HCT116 (cell line): Measurements from ENCODE around the gene ACYP1. TPM values are rescaled to one million over a fixed set of nuclear protein-coding genes. Genes with fewer than 3 reads are reported as not detected.

ENCODE experiments used
- ATAC-seq: fragments of 200-7000 bp; cut with Tn5 transposase; 2 replicates; pipeline ENCODE4 v1.9.1; 2020; ENCODE audit warnings: mild to moderate bottlenecking, moderate library complexity
- BruUV-seq: library from RNA; stranded (reverse); fragments of 400-500 nt; replicated peaks from 2 replicates; lab custom pipeline; 2021; lab: Mats Ljungman, UMichigan
- CTCF ChIA-PET: fragments of 300-600 bp; sonication (Branson Sonifier 250); formaldehyde crosslinking; loops from one replicate; lab custom pipeline; 2021; ENCODE audit warnings: antibody characterized with exemption; lab: Charles Lee
- POLR2A ChIA-PET: fragments of 300-600, 350-600 bp; sonication (Branson Sonifier 250); formaldehyde crosslinking; loops from one replicate; lab custom pipeline; 2021; ENCODE audit warnings: antibody characterized with exemption; lab: Charles Lee
- RAD21 ChIA-PET, 2 experiments: fragments of 300-600 bp; sonication (Branson Sonifier 250); formaldehyde crosslinking; loops; one replicate each; lab custom pipeline; 2023; ENCODE audit warnings: low total read pairs in 2 of 2; ENCODE audit not compliant: uncharacterized antibody in 2 of 2, unreplicated experiment in 2 of 2, low non-redundant PET in 1 of 2; lab: Charles Lee
- DNase-seq: peaks from one replicate; pipeline ENCODE4 v3.0.0-alpha.2; 2010; ENCODE audit warnings: low read depth, low spot score
- H2AFZ ChIP-seq: fragments of 200-600 bp; shearing (Covaris generic), sonication (generic); 2 replicates; pipeline ENCODE4 v1.6.1; 2017; ENCODE audit warnings: low read depth, mixed run types, mixed read lengths, antibody characterized with exemption, low read length; ENCODE audit not compliant: poor library complexity, severe bottlenecking
- H3K27ac ChIP-seq: 2 replicates; pipeline ENCODE4 v1.5.1; 2012; ENCODE audit warnings: low read depth, low read length
- H3K27me3 ChIP-seq: fragments of 200-600 bp; sonication (generic); 2 replicates; pipeline ENCODE4 v1.6.1; 2016; ENCODE audit warnings: mixed run types, low read length, mixed read lengths; ENCODE audit not compliant: insufficient read depth
- H3K36me3 ChIP-seq, 2 experiments: fragments of 200-500 bp in 1 of 2; fragments of 200-600 bp in 1 of 2; sonication (Bioruptor generic) in 1 of 2; sonication (generic) in 1 of 2; 2 replicates each; pipeline versions ENCODE4 v1.5.1 to v1.6.1; 2014 to 2016; ENCODE audit warnings: low read length in 2 of 2, inconsistent platforms in 1 of 2, mixed read lengths in 1 of 2, mixed run types in 1 of 2; ENCODE audit not compliant: insufficient read depth in 2 of 2, control insufficient read depth in 1 of 2
- H3K4me1 ChIP-seq, 2 experiments: fragments of 200-600 bp in 1 of 2; sonication (generic) in 1 of 2; 2 replicates each; pipeline versions ENCODE4 v1.5.1 to v1.6.1; 2012 to 2017; ENCODE audit warnings: low read length in 2 of 2, inconsistent platforms in 1 of 2, mild to moderate bottlenecking in 1 of 2, mixed read lengths in 1 of 2, mixed run types in 1 of 2, moderate library complexity in 1 of 2; ENCODE audit not compliant: insufficient read depth in 2 of 2, control insufficient read depth in 1 of 2
- H3K4me2 ChIP-seq: fragments of 200-600 bp; sonication (generic); 2 replicates; pipeline ENCODE4 v1.6.1; 2017; ENCODE audit warnings: mixed run types, low read length, mixed read lengths
- H3K4me3 ChIP-seq, 2 experiments: fragments of 200-600 bp in 1 of 2; sonication (generic) in 1 of 2; replicated peaks in 1 of 2; 2 replicates each; pipeline ENCODE4 v1.5.1; 2011 to 2016; ENCODE audit warnings: low read length in 2 of 2, control low read depth in 1 of 2, low read depth in 1 of 2, mild to moderate bottlenecking in 1 of 2, mixed read lengths in 1 of 2, mixed run types in 1 of 2
- H3K79me2 ChIP-seq: fragments of 200-600 bp; sonication (generic); 2 replicates; pipeline ENCODE4 v1.6.1; 2017; ENCODE audit warnings: mild to moderate bottlenecking, mixed run types, low read length, moderate library complexity, mixed read lengths; ENCODE audit not compliant: insufficient read depth
- H3K9ac ChIP-seq: fragments of 200-600 bp; sonication (generic); 2 replicates; pipeline ENCODE4 v1.6.1; 2016; ENCODE audit warnings: low read length, mixed read lengths
- H3K9me2 ChIP-seq: fragments of 200-600 bp; sonication (generic), shearing (Covaris generic); 2 replicates; pipeline ENCODE4 v1.6.1; 2017; ENCODE audit warnings: mixed run types, mild to moderate bottlenecking, moderate library complexity; ENCODE audit not compliant: insufficient read depth
- H3K9me3 ChIP-seq, 2 experiments: fragments of 200-500 bp in 1 of 2; fragments of 200-600 bp in 1 of 2; sonication (Bioruptor generic) in 1 of 2; sonication (generic) in 1 of 2; 2 replicates each; pipeline ENCODE4 v1.6.1; 2014 to 2017; ENCODE audit warnings: low read length in 2 of 2, mixed read lengths in 2 of 2, inconsistent platforms in 1 of 2, low read depth in 1 of 2, mild to moderate bottlenecking in 1 of 2, mixed run types in 1 of 2, moderate library complexity in 1 of 2; ENCODE audit not compliant: control insufficient read depth in 1 of 2, insufficient read depth in 1 of 2
- H4K20me1 ChIP-seq: fragments of 200-600 bp; sonication (generic), shearing (Covaris generic); 2 replicates; pipeline ENCODE4 v1.6.1; 2017; ENCODE audit warnings: mixed run types, mild to moderate bottlenecking, moderate library complexity; ENCODE audit not compliant: insufficient read depth
- CEBPB ChIP-seq: IDR thresholded peaks from 2 replicates; pipeline ENCODE4 v1.6.1; 2012; ENCODE audit warnings: low read depth
- EGR1 ChIP-seq: IDR thresholded peaks from 2 replicates; pipeline ENCODE4 v1.6.1; 2012; ENCODE audit warnings: low read depth
- ELF1 ChIP-seq: IDR thresholded peaks from 2 replicates; pipeline ENCODE4 v1.6.1; 2012; ENCODE audit warnings: low read depth, borderline replicate concordance
- EZH2 ChIP-seq: fragments of 200-600 bp; sonication (generic); IDR thresholded peaks from 2 replicates; pipeline ENCODE4 v1.6.1; 2017; ENCODE audit warnings: antibody characterized with exemption, mixed run types
- FOSL1 ChIP-seq: IDR thresholded peaks from 2 replicates; pipeline ENCODE4 v1.6.1; 2012; ENCODE audit warnings: low read depth
- POLR2AphosphoS5 ChIP-seq: IDR thresholded peaks from 2 replicates; pipeline ENCODE4 v1.6.1; 2011; ENCODE audit warnings: mild to moderate bottlenecking, low read depth, low read length, moderate library complexity
- RAD21 ChIP-seq: IDR thresholded peaks from 2 replicates; pipeline ENCODE4 v1.6.1; 2012; ENCODE audit warnings: low read depth, mild to moderate bottlenecking
- SRF ChIP-seq: IDR thresholded peaks from 2 replicates; pipeline ENCODE4 v1.6.1; 2012; ENCODE audit warnings: low read depth
- TCF7L2 ChIP-seq: IDR thresholded peaks from 2 replicates; pipeline ENCODE4 v1.7.0; 2011; ENCODE audit warnings: borderline replicate concordance, inconsistent platforms; ENCODE audit not compliant: insufficient read depth, insufficient read length; ENCODE audit errors: extremely low read depth
- YY1 ChIP-seq: IDR thresholded peaks from 2 replicates; pipeline ENCODE4 v1.6.1; 2011; ENCODE audit warnings: low read length, low read depth, moderate library complexity, mild to moderate bottlenecking; ENCODE audit not compliant: insufficient replicate concordance; ENCODE audit errors: extremely low read depth
- intact Hi-C: fragments of 100-400 bp; cut with micrococcal nuclease; formaldehyde crosslinking; loops from 2 replicates; pipeline ENCODE4 v1.10.0; 2022
- total RNA-seq: library from RNA; stranded (reverse); gene quantifications from one replicate; pipeline ENCODE4 v1.2.1, GENCODE V29; 2021; ENCODE audit not compliant: unreplicated experiment
- TF ChIP-seq, protein P1 (sequence below): IDR thresholded peaks from 2 replicates; pipeline ENCODE4 v1.6.1; 2012; ENCODE audit warnings: low read depth
- TF ChIP-seq, protein P2 (sequence below): IDR thresholded peaks from 2 replicates; pipeline ENCODE4 v1.6.1; 2012
- TF ChIP-seq, protein P3 (sequence below): IDR thresholded peaks from 2 replicates; pipeline ENCODE4 v1.6.1; 2012

ACYP1 gene
- total RNA-seq, 1 experiment from 2014 or later = 30.7 TPM

DNA sequence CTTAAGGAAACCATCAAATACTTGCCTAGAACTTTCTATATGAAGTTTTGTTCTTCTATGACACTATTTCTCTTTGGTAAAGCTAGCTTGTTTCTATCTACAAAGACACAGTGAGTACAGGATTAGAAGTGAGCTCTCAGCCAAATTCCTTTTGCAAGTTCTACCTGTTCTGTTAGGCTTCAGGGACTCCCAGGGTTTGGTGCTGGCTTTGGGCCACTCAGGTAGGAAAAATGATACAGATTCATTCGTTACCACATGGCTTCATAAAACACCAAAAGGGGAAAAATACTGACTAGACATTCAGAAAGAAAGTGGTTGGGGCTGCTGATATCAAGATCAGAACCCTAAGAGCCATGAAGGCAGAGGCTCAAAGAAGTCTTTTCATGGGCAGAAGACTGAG, 19.4 kb upstream of the ACYP1 start:
- Histone ChIP-seq H3K36me3 (peaks cover 16 to 28% of the 10 kb centered on the region in 2 experiments; a peak in 3 of 4 replicates), H3K4me1 (no peaks in the 10 kb centered on the region), H2AFZ (no peak overlapping the region), H3K4me2 (no peak overlapping the region), H4K20me1 (no peaks in the 10 kb centered on the region), H3K9ac (no peak overlapping the region), H3K79me2 (no peaks in the 10 kb centered on the region), H3K9me3 (no peaks in the 10 kb centered on the region), H3K27ac (no peak overlapping the region), H3K4me3 (no peak overlapping the region), H3K9me2 (no peaks in the 10 kb centered on the region), H3K27me3 (no peaks in the 10 kb centered on the region)
- CTCF ChIA-PET = interaction anchor here (1.3 kb wide), 1 partner anchor 222 kb away, joined by 3 read pairs; no protein-coding TSS in a partner anchor
- POLR2A ChIA-PET = no interaction called here
- DNase-seq (no peak), ATAC-seq (no peak)
- TF ChIP-seq EGR1 (no peak), CEBPB (no peak), YY1 (no peak), SRF (no peak), EZH2 (no peak), RAD21 (no peak), ELF1 (no peak), FOSL1 (no peak), TCF7L2 (no peak), POLR2AphosphoS5 (no peak)
- TF ChIP-seq, protein P1, sequence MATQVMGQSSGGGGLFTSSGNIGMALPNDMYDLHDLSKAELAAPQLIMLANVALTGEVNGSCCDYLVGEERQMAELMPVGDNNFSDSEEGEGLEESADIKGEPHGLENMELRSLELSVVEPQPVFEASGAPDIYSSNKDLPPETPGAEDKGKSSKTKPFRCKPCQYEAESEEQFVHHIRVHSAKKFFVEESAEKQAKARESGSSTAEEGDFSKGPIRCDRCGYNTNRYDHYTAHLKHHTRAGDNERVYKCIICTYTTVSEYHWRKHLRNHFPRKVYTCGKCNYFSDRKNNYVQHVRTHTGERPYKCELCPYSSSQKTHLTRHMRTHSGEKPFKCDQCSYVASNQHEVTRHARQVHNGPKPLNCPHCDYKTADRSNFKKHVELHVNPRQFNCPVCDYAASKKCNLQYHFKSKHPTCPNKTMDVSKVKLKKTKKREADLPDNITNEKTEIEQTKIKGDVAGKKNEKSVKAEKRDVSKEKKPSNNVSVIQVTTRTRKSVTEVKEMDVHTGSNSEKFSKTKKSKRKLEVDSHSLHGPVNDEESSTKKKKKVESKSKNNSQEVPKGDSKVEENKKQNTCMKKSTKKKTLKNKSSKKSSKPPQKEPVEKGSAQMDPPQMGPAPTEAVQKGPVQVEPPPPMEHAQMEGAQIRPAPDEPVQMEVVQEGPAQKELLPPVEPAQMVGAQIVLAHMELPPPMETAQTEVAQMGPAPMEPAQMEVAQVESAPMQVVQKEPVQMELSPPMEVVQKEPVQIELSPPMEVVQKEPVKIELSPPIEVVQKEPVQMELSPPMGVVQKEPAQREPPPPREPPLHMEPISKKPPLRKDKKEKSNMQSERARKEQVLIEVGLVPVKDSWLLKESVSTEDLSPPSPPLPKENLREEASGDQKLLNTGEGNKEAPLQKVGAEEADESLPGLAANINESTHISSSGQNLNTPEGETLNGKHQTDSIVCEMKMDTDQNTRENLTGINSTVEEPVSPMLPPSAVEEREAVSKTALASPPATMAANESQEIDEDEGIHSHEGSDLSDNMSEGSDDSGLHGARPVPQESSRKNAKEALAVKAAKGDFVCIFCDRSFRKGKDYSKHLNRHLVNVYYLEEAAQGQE = no peak
- TF ChIP-seq, protein P2, sequence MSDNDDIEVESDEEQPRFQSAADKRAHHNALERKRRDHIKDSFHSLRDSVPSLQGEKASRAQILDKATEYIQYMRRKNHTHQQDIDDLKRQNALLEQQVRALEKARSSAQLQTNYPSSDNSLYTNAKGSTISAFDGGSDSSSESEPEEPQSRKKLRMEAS = no peak
- TF ChIP-seq, protein P3, sequence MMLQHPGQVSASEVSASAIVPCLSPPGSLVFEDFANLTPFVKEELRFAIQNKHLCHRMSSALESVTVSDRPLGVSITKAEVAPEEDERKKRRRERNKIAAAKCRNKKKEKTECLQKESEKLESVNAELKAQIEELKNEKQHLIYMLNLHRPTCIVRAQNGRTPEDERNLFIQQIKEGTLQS = no peak
- no TSS peak for BruUV-seq
- intact Hi-C loops = no loop called here
- RAD21 ChIA-PET = no interaction called here
